ENCODE data around the gene IFITM10. TPM values are rescaled to one million over a fixed set of nuclear protein-coding genes. Genes with fewer than 3 reads are reported as not detected.

The IFITM10 gene
- total RNA-seq, 2 donors from 2014 or later = 0.91 to 1.5 TPM

DNA sequence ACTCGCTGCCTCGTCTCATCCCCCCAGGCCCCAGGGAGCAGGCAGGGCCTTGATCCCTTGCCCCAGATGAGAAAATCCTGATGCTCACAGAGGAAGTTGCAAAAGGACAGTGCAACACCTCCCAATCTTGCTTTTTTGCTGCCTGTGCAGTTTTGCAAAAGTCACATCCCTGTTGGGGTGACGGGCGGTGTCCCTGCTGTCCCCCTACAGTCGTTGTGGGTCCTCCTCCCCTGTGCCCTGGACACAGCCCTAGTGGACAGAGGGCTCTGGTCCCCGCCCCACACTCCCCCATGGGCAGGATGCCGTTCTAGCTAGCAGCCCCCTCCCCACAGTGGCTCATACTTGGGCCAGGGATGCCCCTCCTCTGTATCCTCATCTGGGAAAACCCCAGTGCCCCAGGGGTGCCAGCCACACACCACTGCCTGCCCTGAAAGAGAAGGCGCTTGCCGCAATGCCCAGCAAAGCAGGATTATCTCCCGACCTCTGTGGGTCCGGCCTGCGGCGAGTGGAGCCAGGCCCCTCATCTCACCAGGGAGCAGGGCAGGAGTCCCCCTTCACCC, 31.7 kb upstream of the IFITM10 start:
- no peak for DNase-seq
- no peak overlapping the region for H3K4me3 Mint-ChIP-seq
- H3K4me1 Mint-ChIP-seq (ENCODE audit: low read depth) = no peaks in the 10 kb centered on the region

DNA sequence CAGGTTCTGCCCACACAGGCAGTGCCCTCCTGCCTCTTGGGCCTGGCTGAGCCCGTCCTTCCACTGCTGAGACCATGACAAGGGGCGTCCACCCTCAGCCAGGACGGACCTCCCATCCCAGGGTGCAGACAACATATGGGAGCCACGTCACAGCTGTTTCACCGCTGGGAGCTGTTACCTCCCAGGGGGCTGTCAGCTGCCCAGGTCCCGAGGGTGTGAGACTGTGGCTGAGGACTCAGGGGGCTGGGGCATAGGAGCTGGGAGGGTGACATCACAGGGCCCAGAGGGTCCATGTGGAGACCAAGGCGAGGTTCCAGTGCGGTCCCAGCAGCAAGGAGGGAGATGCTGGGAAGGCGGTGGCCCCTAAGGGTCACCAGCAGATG, 31.2 kb upstream of the IFITM10 start:
- peaks cover 6% of the 10 kb centered on the region for H3K27me3 Mint-ChIP-seq (ENCODE audit: low read depth)
- no peaks in the 10 kb centered on the region for H3K4me1 Mint-ChIP-seq (ENCODE audit: low read depth)

More for the DNA sequence above, 31.7 kb upstream of the IFITM10 start:
- H3K27ac Mint-ChIP-seq = no peak overlapping the region
- H3K36me3 Mint-ChIP-seq (ENCODE audit: insufficient read depth in 2 of 2) = no peaks in the 10 kb centered on the region
- H3K27me3 Mint-ChIP-seq (ENCODE audit: low read depth) = peaks cover 6% of the 10 kb centered on the region
- no peaks in the 10 kb centered on the region for H3K9me3 Mint-ChIP-seq
- ATAC-seq (replicated peaks in 1 of 2) = no peak

DNA sequence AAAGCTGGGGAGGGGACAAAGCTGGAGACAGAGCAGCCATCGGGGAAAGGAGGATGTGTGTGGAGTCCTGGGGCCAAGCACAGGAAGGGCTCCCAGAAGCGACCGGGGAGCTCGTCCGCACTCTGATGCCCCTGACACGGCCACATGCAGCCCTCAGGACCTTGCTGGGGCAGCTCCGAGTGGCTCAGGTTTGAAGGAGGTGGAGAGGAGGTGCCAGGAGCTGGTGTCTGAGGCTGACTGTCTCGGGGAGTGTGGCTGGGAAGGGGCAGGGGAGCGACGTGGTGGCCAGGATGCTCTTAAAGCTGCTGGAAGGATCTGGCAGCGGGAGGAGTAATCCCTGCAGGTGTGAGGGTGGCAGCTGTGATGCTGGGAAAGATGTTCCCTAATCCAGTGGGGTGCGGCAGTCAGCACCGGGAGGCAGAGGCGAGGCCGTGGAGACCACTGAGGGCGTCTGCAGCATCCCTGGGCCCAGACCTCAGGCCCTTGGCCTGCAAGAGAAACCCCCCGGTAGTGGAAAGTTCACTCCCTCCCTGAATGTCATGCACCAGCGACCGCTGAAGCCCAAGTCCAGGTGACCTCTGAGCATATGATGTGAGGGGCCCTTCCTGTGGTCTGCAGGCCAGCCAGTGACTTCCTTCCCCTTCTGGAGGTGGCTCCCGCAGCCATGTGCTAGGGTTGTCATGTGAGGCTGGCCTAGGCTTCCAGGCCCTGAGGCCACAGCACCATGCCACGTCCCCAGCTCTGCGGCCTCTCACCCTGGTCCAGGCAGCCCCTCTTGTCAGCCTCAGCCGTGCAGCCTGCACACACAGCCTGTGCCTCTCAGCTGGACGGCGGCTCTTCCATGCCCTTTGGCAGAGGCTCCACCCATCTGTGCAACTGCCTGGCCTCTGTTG, 30.6 kb upstream of the IFITM10 start:
- H3K4me1 Mint-ChIP-seq (ENCODE audit: low read depth) = no peaks in the 10 kb centered on the region
- no peaks in the 10 kb centered on the region for H3K9me3 Mint-ChIP-seq
- ATAC-seq (replicated peaks in 1 of 2) (no peak), DNase-seq (no peak)
- H3K36me3 Mint-ChIP-seq (ENCODE audit: insufficient read depth in 2 of 2) = no peaks in the 10 kb centered on the region
- H3K27me3 Mint-ChIP-seq (ENCODE audit: low read depth) = peaks cover 6% of the 10 kb centered on the region
- H3K27ac Mint-ChIP-seq = no peak overlapping the region
- no peak overlapping the region for H3K4me3 Mint-ChIP-seq

More for the DNA sequence above, 31.2 kb upstream of the IFITM10 start:
- H3K4me3 Mint-ChIP-seq = no peak overlapping the region
- ATAC-seq (replicated peaks in 1 of 2) = no peak
- no peak for DNase-seq
- no peaks in the 10 kb centered on the region for H3K36me3 Mint-ChIP-seq (ENCODE audit: insufficient read depth in 2 of 2)
- H3K27ac Mint-ChIP-seq = no peak overlapping the region
- H3K9me3 Mint-ChIP-seq = no peaks in the 10 kb centered on the region

DNA sequence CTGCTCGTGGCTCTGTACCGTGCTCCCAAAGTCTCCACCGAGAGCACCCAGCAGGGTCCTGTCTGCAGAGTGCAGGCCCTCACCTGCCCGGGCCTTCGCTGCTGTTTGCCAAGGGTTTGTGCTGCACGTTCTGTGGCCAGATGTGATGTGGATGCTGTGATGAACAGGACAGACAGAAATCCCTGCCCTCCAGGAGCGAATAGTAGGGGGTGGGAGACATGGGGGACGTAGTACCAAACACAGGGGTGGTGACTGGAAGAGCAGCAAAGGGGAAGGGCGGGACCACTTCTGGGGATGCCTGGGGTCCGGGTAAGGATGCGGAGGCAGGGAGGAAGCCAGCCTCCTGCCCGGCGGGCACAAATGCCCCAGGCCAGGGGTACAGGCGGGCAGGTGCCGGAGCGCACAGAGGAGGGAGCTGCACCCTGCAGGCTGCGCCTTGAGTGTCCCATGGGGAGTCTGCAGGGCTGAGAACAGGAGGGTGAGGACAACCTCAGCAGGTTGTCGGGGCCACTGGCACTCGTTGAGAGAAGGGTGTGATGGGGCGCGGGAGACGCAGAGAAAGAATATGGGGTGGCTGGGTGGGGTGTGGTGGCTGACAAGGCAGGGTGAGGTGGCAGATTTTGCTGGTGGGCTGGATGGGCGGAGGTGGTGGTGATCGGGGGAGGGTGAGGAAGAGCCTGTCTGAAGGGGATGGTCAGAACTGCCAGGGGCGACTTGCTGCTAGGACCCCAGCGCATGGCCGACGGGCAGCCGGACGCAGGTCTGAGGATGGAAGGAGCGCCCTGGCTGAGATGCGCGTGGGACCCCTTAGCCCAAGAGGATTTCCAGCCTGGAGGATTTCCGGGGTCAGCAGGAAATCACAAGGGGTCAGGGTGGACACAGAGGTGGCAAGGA, 29.7 kb upstream of the IFITM10 start:
- H3K36me3 Mint-ChIP-seq (ENCODE audit: insufficient read depth in 2 of 2) = no peaks in the 10 kb centered on the region
- no peaks in the 10 kb centered on the region for H3K9me3 Mint-ChIP-seq
- peaks cover 6% of the 10 kb centered on the region for H3K27me3 Mint-ChIP-seq (ENCODE audit: low read depth)
- H3K27ac Mint-ChIP-seq = no peak overlapping the region
- no peak for ATAC-seq (replicated peaks in 1 of 2)
- H3K4me1 Mint-ChIP-seq (ENCODE audit: low read depth) = no peaks in the 10 kb centered on the region
- no peak for DNase-seq
- H3K4me3 Mint-ChIP-seq = no peak overlapping the region

DNA sequence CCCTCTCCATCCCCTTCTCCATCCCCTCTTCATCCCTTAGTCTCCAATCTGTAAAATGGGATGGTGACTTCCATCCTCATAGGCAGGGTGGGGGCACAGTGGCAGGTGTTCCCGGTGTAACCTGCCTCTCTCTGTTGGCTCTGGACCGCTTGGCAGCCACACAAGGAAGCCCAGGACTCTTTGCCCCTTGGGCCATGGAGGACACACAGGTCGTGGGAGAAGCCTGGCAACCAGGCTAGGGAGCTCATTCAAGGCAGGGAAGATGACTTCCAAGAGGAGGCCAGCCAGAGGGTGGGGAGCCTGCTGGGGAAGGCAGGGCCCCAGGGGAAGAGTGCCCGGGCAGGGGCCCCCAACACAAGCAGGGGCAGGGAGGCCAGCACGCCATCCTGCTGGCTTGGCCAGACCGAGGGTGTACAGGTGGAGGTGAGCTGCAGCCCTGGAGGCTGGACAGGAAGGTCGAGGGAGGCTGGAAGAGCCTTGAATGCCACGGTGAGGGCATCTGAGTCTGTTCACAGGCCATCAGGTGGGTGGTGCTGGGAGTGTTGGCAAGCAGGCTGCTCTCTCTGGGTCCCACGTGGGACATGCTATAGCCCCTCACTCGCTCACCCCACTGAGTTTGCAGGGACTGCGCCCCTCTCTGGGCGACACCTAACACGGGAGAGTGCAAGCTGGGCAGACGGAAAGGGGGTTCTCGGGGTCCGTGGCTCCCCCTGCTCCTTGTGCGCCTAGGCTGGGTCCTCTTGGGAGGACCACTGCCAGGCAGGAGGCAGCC, 28.8 kb upstream of the IFITM10 start:
- no peaks in the 10 kb centered on the region for H3K36me3 Mint-ChIP-seq (ENCODE audit: insufficient read depth in 2 of 2)
- no peak overlapping the region for H3K4me3 Mint-ChIP-seq
- H3K27me3 Mint-ChIP-seq (ENCODE audit: low read depth) = peaks cover 6% of the 10 kb centered on the region
- no peaks in the 10 kb centered on the region for H3K4me1 Mint-ChIP-seq (ENCODE audit: low read depth)
- no peak for DNase-seq
- no peaks in the 10 kb centered on the region for H3K9me3 Mint-ChIP-seq
- H3K27ac Mint-ChIP-seq = no peak overlapping the region
- no peak for ATAC-seq (replicated peaks in 1 of 2)

DNA sequence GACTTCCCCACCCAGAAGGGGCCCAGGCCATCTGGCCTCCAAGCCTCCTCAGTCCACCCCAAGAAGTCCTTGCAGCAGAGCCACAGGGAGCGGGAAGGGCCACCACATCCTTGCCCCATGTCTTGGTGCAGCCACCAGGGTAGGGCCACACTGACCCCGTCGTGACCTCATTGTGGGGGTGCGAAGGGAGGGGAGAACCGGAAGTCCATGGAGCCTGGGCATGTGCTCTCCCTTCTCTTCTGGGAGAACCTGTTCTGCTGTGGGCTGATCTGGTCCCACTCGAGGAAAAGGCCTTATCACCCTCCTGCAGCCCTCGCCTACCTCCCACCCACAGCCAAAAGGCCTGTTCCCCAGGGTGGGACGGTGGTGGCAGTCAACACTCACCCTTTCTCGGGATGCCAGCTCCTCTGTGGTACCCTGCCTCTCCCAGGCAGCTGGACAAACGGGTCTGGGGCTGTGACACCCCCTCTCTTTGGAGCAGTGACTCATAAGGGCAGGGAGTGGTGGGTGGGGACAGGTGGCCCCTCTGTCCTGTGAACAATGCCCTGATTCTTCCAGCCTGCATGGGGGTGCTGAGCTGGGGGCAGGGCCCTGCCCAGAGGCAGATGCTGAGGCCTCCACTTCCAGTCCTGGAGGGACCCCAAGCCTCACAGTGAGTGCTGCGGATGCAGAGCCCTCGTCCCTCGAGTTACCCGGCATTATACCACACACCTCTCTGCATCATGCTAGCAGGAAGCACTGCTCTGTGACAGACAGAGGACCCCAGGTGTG, 27.9 kb upstream of the IFITM10 start:
- Mint-ChIP-seq H3K27ac (no peak overlapping the region), H3K36me3 (ENCODE audit: insufficient read depth in 2 of 2) (no peaks in the 10 kb centered on the region), H3K4me1 (ENCODE audit: low read depth) (peaks cover 2% of the 10 kb centered on the region), H3K4me3 (no peak overlapping the region), H3K27me3 (ENCODE audit: low read depth) (peaks cover 6% of the 10 kb centered on the region), H3K9me3 (no peaks in the 10 kb centered on the region)
- ATAC-seq (replicated peaks in 1 of 2) (peak in 1 of 2 donors; percentile 5), DNase-seq (no peak)

DNA sequence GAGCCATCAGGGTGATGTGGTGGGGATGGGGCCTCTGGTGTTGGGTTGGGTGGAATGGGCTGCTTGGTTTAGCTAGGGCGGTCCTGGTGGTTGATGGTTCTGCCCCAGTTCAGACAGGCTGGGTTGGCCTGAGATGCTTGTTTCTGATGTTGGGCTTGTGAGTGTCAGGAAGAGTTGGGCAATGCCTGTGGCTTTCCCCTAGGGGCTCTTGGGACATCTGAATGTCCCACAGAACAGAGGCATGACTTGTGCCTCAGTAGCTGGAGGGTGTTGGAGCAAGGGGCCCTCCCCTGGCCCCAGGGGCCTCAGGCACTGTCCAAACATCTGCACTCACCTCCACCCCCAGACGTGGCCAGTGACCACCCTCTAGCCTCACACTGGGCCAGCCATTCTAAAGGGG, 27.3 kb upstream of the IFITM10 start:
- Mint-ChIP-seq H3K4me3 (no peak overlapping the region), H3K27ac (no peak overlapping the region), H3K4me1 (ENCODE audit: low read depth) (peaks cover 7% of the 10 kb centered on the region), H3K9me3 (no peaks in the 10 kb centered on the region), H3K27me3 (ENCODE audit: low read depth) (peaks cover 6% of the 10 kb centered on the region), H3K36me3 (ENCODE audit: insufficient read depth in 2 of 2) (no peaks in the 10 kb centered on the region)
- DNase-seq = no peak
- no peak for ATAC-seq (replicated peaks in 1 of 2)

DNA sequence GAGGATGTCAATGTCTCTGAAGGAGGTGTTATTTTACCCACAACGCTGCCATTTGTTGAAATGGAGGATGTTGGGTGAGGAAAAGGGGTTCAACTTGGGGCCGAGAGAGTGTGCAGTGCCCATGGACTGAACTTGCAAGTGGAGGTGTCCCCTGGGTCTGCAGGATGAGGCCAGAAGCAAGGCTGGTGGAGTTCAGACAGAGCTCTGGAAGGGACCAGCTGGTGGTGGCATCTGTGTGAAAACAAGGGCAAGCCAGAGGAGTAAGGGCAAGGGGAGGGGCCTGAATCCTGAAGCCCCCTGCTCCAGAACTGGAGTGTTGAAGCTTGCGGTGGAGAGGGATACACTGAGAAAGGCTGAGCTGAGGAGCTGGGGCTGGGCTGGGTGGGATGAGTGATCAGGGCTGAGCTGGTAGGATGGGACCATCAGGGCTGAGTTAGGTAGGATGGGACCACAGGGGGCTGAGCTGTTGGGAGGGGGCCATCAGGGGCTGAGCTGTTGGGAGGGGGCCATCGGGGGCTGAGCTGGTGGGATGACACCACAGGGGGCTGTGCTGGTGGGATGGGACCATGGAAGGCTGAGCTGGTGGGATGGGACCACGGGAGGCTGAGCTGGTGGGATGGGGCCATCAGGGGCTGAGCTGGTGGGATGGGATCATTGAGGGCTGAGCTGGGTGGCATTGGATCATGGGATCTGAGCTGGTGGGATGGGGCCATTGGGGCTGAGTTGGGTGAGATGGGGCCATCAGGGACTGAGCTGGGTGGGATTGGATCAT, 26.7 kb upstream of the IFITM10 start:
- peaks cover 13% of the 10 kb centered on the region for H3K4me1 Mint-ChIP-seq (ENCODE audit: low read depth)
- no peaks in the 10 kb centered on the region for H3K36me3 Mint-ChIP-seq (ENCODE audit: insufficient read depth in 2 of 2)
- no peak overlapping the region for H3K27ac Mint-ChIP-seq
- H3K4me3 Mint-ChIP-seq = no peak overlapping the region
- peaks cover 6% of the 10 kb centered on the region for H3K27me3 Mint-ChIP-seq (ENCODE audit: low read depth)
- no peaks in the 10 kb centered on the region for H3K9me3 Mint-ChIP-seq
- DNase-seq (no peak), ATAC-seq (replicated peaks in 1 of 2) (no peak)

DNA sequence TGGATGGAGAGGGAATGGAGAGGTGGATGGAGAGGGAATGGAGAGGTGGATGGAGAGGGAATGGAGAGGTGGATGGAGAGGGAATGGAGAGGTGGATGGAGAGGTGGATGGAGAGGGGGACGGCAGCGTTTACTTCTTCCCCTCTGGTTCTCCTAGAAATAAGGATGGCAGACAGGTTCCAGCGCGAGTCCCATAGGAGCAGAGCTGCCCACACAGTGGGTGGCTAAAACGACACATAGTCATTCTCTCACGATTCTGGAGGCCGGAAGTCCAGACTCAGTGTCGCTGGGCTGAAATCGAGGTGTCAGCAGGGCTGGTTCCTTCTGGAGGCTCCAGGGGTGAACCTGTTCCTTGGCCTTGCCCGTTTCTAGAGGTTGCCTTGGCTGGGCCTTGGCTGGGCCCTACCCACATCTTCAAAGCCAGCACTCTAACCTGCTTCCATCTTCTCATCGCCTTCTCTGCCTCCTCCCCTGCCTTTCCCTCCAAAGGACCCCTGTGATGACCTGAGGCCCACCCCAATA, 26.0 kb upstream of the IFITM10 start:
- DNase-seq = no peak
- ATAC-seq (replicated peaks in 1 of 2) = no peak
- peaks cover 20% of the 10 kb centered on the region for H3K4me1 Mint-ChIP-seq (ENCODE audit: low read depth)
- no peaks in the 10 kb centered on the region for H3K36me3 Mint-ChIP-seq (ENCODE audit: insufficient read depth in 2 of 2)
- H3K4me3 Mint-ChIP-seq = no peak overlapping the region
- no peaks in the 10 kb centered on the region for H3K9me3 Mint-ChIP-seq
- H3K27me3 Mint-ChIP-seq (ENCODE audit: low read depth) = peaks cover 6% of the 10 kb centered on the region
- H3K27ac Mint-ChIP-seq = no peak overlapping the region

DNA sequence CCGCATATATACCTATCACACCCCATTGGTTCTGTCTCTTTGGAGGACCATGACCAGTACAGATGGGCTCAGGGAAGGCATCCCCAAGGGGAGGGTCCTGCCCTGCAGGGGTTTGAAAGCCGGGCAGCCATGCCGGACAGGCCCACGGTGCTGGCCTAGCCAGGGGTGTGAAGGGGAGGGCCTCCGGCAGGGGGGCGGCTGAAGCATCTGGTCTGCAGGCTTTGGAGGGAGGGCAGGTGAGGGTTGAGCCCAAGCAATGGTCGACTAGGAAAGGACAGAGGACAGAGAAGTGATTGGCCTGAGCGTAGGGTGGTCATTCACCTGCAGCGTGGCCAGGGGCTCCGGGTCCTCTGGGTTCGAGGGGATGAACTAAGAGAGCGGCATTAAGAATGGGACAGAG, 24.5 kb upstream of the IFITM10 start:
- ATAC-seq (replicated peaks in 1 of 2) = no peak
- Mint-ChIP-seq H3K4me3 (no peak overlapping the region), H3K4me1 (ENCODE audit: low read depth) (peaks cover 27% of the 10 kb centered on the region), H3K27me3 (ENCODE audit: low read depth) (peaks cover 3% of the 10 kb centered on the region), H3K9me3 (no peaks in the 10 kb centered on the region), H3K27ac (no peak overlapping the region), H3K36me3 (ENCODE audit: insufficient read depth in 2 of 2) (no peaks in the 10 kb centered on the region)
- no peak for DNase-seq

DNA sequence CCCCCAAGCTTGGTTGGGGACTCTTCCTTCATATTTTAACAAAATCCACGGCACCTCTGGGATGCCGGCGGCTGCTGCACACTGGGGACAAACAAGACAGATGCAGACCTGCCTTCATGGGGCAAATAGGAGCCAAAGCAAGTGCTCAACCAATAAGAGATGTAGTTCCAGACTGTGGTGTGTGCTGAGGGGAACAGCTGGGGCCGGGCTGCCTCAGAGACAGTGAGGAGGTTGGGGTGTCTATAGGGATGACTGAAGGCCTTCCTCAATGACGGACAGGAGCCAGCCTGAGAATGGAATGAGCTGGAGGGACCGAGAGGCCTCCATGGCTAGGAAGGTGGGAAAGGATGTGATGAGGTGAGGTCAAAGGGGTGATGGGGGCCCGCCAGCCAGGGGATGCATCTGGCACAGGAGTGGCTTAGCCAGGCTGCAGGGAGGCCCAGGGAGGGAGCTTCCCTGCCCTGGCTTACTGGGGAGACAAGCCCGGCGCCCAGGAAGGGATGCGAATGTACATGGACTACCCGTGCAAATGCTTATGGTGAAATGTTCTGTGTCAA, 23.7 kb upstream of the IFITM10 start:
- no peaks in the 10 kb centered on the region for H3K27me3 Mint-ChIP-seq (ENCODE audit: low read depth)
- no peaks in the 10 kb centered on the region for H3K36me3 Mint-ChIP-seq (ENCODE audit: insufficient read depth in 2 of 2)
- H3K4me3 Mint-ChIP-seq = no peak overlapping the region
- no peaks in the 10 kb centered on the region for H3K9me3 Mint-ChIP-seq
- ATAC-seq (replicated peaks in 1 of 2) (no peak), DNase-seq (no peak)
- peaks cover 27% of the 10 kb centered on the region for H3K4me1 Mint-ChIP-seq (ENCODE audit: low read depth)
- no peak overlapping the region for H3K27ac Mint-ChIP-seq

All from activated T-cell treated with anti-CD3 and anti-CD28 coated beads, Interleukin-2, amount 50 U/mL, for 72 hours (primary cell).